Cardiac muscle cell (in vitro differentiated cells and primary cell): ENCODE measurements around the gene NOXA1. TPM values are rescaled to one million over a fixed set of nuclear protein-coding genes. Genes with fewer than 3 reads are reported as not detected.

ENCODE experiments used
- DNase-seq, 2 donors: peaks; one replicate each; pipeline versions ENCODE4 v3.0.0 to v3.0.0-alpha.2; 2010 to 2017; ENCODE audit warnings: low read depth in 1 of 2, low spot score in 1 of 2
- H3K27ac ChIP-seq: fragments of 200-600 bp; sonication (generic); 2 replicates; pipeline ENCODE4 v1.5.1; 2016
- H3K27me3 ChIP-seq: fragments of 200-600 bp; sonication (generic); 2 replicates; pipeline ENCODE4 v1.6.0; 2016; ENCODE audit warnings: control low read depth
- H3K36me3 ChIP-seq: fragments of 200-600 bp; sonication (generic); 2 replicates; pipeline ENCODE4 v1.5.1; 2016; ENCODE audit warnings: control low read depth
- H3K4me1 ChIP-seq: fragments of 200-600 bp; sonication (generic); 2 replicates; pipeline ENCODE4 v1.8.1; 2017; ENCODE audit warnings: low read depth, mild to moderate bottlenecking, mixed run types
- H3K4me3 ChIP-seq: fragments of 200-600 bp; sonication (generic); 2 replicates; pipeline ENCODE4 v1.5.1; 2016; ENCODE audit warnings: mild to moderate bottlenecking
- H3K9me3 ChIP-seq: fragments of 200-600 bp; sonication (generic); 2 replicates; pipeline ENCODE4 v1.5.1; 2017; ENCODE audit warnings: low read depth, mild to moderate bottlenecking, control low read depth
- polyA plus RNA-seq: library from polyadenylated mRNA; unstranded; fragments of >200 nt; fragmentation: Nextera tagmentation; extraction: Ambion mirVana; gene quantifications from 2 replicates; pipeline ENCODE4 v1.2.1, GENCODE V29; 2016
- total RNA-seq: library from RNA; depleted of rRNA; stranded (reverse); fragments of >200 nt; gene quantifications from 2 replicates; pipeline ENCODE4 v1.2.3, GENCODE V29; 2016
- TF ChIP-seq, protein P1 (sequence below): IDR thresholded peaks from 2 replicates; pipeline ENCODE4 v1.5.1; 2012; ENCODE audit warnings: low read depth, mild to moderate bottlenecking, low read length

NOXA1 gene
- total and polyA plus RNA-seq, 2 experiments from 2014 or later = 8.1 to 12.0 TPM

DNA sequence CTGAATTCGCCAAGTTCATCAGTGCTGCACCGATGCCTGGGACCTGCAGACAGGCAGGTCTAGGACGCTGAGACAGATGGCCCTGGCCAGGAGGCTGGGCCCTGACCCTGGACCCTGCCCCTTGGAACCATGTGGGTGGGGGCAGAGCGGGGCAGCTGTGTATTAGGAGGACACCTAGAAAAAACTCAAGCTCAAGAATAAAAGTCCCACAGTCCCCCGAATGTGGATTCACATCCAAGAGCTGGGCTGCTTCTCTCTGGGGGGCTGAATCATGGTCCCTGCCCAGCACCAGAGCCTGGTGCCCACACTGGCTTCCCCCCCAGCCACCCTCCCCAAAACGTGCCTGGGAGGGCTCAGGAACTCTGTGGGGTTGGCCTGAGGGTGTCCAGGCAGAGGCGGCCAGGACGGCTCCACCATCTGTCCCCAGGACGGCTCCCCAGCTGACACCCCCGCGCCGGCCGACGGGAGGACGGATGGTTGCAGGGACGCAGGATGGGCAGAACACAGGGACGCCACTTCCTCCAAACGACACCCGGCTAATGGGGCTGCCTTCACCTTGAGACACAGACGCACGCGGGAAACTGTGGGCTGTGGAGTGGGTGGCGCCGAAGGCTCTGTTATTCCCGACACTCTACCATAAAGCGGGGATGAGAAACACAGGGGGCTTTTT, 35.2 kb upstream of the NOXA1 start:
- Histone ChIP-seq H3K27me3 (no peaks in the 10 kb centered on the region), H3K4me3 (no peak overlapping the region), H3K36me3 (no peaks in the 10 kb centered on the region), H3K4me1 (no peaks in the 10 kb centered on the region), H3K9me3 (no peaks in the 10 kb centered on the region), H3K27ac (no peak overlapping the region)
- DNase-seq = no peak
- TF ChIP-seq, protein P1, sequence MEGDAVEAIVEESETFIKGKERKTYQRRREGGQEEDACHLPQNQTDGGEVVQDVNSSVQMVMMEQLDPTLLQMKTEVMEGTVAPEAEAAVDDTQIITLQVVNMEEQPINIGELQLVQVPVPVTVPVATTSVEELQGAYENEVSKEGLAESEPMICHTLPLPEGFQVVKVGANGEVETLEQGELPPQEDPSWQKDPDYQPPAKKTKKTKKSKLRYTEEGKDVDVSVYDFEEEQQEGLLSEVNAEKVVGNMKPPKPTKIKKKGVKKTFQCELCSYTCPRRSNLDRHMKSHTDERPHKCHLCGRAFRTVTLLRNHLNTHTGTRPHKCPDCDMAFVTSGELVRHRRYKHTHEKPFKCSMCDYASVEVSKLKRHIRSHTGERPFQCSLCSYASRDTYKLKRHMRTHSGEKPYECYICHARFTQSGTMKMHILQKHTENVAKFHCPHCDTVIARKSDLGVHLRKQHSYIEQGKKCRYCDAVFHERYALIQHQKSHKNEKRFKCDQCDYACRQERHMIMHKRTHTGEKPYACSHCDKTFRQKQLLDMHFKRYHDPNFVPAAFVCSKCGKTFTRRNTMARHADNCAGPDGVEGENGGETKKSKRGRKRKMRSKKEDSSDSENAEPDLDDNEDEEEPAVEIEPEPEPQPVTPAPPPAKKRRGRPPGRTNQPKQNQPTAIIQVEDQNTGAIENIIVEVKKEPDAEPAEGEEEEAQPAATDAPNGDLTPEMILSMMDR = no peak

DNA sequence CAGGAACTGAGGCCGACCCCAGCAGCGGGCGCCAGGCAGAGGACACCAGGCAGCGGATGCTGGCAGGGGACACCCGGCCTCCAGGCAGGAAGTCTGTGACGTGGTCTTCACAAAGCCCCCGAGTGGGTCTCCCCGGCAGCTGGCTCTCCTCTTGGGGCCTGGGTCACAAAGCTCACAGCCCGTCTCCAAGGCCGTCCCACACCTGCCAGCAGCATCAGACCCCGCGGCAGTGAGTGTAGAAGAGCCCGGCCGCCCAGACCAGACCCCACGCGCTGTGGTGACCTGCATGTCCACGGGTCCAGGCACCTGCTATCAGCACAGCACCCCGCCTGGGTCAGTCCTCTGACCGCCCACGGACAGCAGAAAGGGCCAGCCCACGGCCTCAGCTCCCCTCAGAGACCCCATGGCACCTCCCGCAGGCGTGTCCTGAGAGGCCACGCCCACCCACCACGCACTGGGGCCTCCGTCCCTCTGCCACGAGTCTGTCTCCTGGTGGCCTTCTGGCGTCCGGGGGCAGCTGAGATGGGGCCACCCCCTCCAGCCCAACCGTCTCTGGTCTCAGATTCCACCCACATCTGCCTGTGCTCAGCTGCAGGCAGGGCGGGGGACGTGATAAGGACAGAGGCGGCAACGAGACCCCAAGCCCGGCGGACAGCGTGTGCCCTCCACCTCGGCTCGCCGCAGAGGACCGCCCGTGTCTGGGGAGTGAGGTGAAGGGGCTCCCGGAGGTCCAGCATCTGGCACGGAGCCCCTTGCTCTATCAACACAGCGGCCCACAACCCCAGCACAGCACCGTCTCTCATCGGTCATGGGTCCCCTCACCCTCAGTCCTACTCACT, 34.4 kb upstream of the NOXA1 start:
- H3K4me1 ChIP-seq = no peaks in the 10 kb centered on the region
- no peak overlapping the region for H3K4me3 ChIP-seq
- TF ChIP-seq, protein P1 = no peak
- H3K36me3 ChIP-seq = no peaks in the 10 kb centered on the region
- no peaks in the 10 kb centered on the region for H3K27me3 ChIP-seq
- DNase-seq = no peak
- H3K27ac ChIP-seq = no peak overlapping the region
- H3K9me3 ChIP-seq = no peaks in the 10 kb centered on the region

DNA sequence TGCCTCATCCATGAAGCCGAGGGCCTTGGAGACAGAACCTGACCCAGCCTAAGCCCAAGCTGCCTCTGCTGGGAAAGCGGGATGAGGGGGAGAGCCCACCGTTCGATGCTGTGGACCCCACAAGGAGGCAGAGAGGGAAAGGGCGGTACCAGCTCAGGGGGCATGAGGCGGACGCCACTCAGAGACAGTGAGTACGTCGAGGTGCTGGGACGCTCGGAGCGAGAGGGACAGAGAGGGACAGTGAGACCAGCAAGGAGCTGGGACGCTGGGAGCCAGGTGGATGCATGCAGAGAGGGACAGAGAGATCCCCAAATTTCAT, 33.8 kb upstream of the NOXA1 start:
- Histone ChIP-seq H3K36me3 (no peaks in the 10 kb centered on the region), H3K27me3 (no peaks in the 10 kb centered on the region), H3K4me3 (no peak overlapping the region), H3K9me3 (no peaks in the 10 kb centered on the region), H3K4me1 (no peaks in the 10 kb centered on the region), H3K27ac (no peak overlapping the region)
- DNase-seq = no peak
- TF ChIP-seq, protein P1 = no peak

DNA sequence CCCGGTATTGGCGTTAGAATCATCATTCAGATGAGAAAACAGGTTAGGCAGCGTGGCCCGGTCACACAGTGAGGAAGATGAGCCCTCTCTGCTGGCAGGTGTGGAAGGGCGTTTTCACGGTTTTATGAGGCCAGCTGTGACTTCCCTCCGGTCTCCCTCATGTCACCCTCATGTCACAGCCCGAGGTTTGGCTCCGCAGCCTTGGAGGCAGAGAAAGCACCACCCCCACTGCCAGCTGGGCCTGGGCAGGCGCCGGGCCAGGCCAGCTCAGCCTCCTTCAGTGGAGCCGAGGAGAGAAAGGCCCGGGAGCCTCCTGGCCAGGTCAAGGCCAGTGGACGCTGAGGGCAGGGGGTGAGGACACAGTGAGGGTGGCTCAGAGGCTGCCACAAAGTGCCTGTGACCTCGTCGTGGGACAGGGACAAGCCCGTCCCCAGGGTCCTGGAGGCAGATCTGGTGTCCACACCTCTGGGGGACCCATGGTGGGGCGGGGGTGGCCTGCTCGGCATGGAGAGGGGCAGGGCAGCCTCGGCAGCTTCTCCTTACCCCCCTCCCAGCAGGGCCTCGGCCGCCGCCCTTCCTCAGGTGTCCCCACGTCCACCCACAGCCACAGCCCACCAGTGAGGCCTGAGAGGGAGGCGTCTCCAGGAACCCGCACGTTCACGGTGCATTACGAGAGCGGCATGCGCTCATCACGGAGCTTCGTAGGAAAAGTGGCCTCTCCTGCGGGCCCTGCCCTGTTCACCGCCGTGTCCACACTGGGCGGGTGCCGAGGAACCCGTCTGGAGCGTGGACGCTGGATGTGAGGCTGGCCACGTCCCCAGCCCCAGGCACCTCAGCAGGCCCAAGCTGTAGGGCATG, 32.4 kb upstream of the NOXA1 start:
- DNase-seq = no peak
- H3K36me3 ChIP-seq = no peaks in the 10 kb centered on the region
- no peaks in the 10 kb centered on the region for H3K4me1 ChIP-seq
- H3K27me3 ChIP-seq = no peaks in the 10 kb centered on the region
- H3K27ac ChIP-seq = no peak overlapping the region
- no peaks in the 10 kb centered on the region for H3K9me3 ChIP-seq
- TF ChIP-seq, protein P1 = no peak
- no peak overlapping the region for H3K4me3 ChIP-seq

DNA sequence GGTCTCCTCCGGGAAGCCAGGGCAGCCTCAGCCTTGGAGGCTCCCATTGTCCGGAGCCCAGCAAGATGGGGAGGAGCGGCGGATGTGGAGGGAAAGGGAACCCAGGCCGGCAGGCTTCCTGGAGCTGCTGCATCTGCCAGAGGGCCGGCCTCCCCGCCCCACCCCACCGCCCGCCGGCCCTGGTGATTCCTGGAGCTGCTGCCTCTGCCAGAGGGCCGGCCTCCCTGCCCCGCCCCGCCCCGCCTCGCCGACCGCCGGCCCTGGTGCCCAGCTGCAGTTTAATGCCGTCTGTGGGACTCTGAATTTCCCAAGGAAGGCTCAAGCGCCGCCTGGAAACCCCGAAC, 31.8 kb upstream of the NOXA1 start:
- H3K4me3 ChIP-seq = no peak overlapping the region
- H3K27me3 ChIP-seq = no peaks in the 10 kb centered on the region
- no peaks in the 10 kb centered on the region for H3K36me3 ChIP-seq
- no peaks in the 10 kb centered on the region for H3K4me1 ChIP-seq
- TF ChIP-seq, protein P1 = no peak
- no peak overlapping the region for H3K27ac ChIP-seq
- H3K9me3 ChIP-seq = no peaks in the 10 kb centered on the region
- DNase-seq = no peak
